T-cell (primary cell): ENCODE results near the gene CNTF. TPM values are rescaled to one million over a fixed set of nuclear protein-coding genes. Genes with fewer than 3 reads are reported as not detected.

Experiments used
- ATAC-seq, 4 experiments: fragments of 200-7000 bp in 3 of 4; fragments of 150-1000 bp in 1 of 4; cut with Tn5 transposase; replicated peaks in 1 of 4; 1 replicate in 3 of 4; 2 replicates in 1 of 4; pipeline ENCODE4 v1.10.0; 2021; ENCODE audit warnings: moderate library complexity in 3 of 4, mild to moderate bottlenecking in 2 of 4, moderate number of reproducible peaks in 1 of 4
- CTCF ChIA-PET, 2 donors: fragments of 300-600 bp; sonication (Branson Sonifier 250); formaldehyde crosslinking; loops; one replicate each; lab custom pipeline; 2022; ENCODE audit warnings: antibody characterized with exemption in 2 of 2; lab: Charles Lee
- POLR2A ChIA-PET, 2 donors: fragments of 300-600 bp; sonication (Branson Sonifier 250); formaldehyde crosslinking; loops; one replicate each; lab custom pipeline; 2022; ENCODE audit warnings: antibody characterized with exemption in 2 of 2; lab: Charles Lee
- DNase-seq, 35 experiments: peaks; one replicate each; pipeline versions ENCODE4 v3.0.0 to v3.0.0-alpha.2; 2013 to 2023
- H3K27ac ChIP-seq: one replicate; pipeline ENCODE4 v1.5.1; 2013; ENCODE audit warnings: low read length
- H3K27me3 ChIP-seq, 2 experiments: replicated peaks in 1 of 2; 1 replicate in 1 of 2; 2 replicates in 1 of 2; pipeline versions ENCODE4 v1.6.1 to v1.7.0; 2013; ENCODE audit warnings: low read length in 1 of 2, mixed read lengths in 1 of 2; ENCODE audit not compliant: control insufficient read depth in 2 of 2, insufficient read depth in 2 of 2; ENCODE audit errors: extremely low read depth in 1 of 2
- H3K36me3 ChIP-seq, 2 donors: 1 replicate in 1 of 2; 2 replicates in 1 of 2; pipeline versions ENCODE4 v1.6.1 to v1.7.0; 2013; ENCODE audit warnings: low read length in 1 of 2; ENCODE audit not compliant: control insufficient read depth in 2 of 2, insufficient read depth in 1 of 2; ENCODE audit errors: extremely low read depth in 1 of 2
- H3K4me1 ChIP-seq, 2 experiments: 1 replicate in 1 of 2; 2 replicates in 1 of 2; pipeline versions ENCODE4 v1.6.1 to v1.7.0; 2013; ENCODE audit warnings: low read length in 2 of 2, mixed read lengths in 1 of 2; ENCODE audit not compliant: insufficient read depth in 2 of 2, control insufficient read depth in 1 of 2; ENCODE audit errors: extremely low read depth in 1 of 2
- H3K4me3 ChIP-seq, 2 donors: 1 replicate in 1 of 2; 2 replicates in 1 of 2; pipeline versions ENCODE4 v1.5.1 to v1.7.0; 2013; ENCODE audit warnings: mild to moderate bottlenecking in 2 of 2, low read length in 1 of 2, moderate library complexity in 1 of 2; ENCODE audit not compliant: control insufficient read depth in 1 of 2; ENCODE audit errors: extremely low read depth in 1 of 2
- H3K9me3 ChIP-seq: 2 replicates; pipeline ENCODE4 v1.7.0; 2013
- H3K27ac Mint-ChIP-seq, 2 donors: one replicate each; pipeline ENCODE4 v1.8.0; 2020 to 2021; ENCODE audit warnings: mild to moderate bottlenecking in 2 of 2, mixed read lengths in 2 of 2
- H3K27me3 Mint-ChIP-seq, 2 donors: one replicate each; pipeline ENCODE4 v1.8.0; 2021 to 2022; ENCODE audit warnings: mixed read lengths in 2 of 2
- H3K36me3 Mint-ChIP-seq: one replicate; pipeline ENCODE4 v1.8.0; 2021; ENCODE audit warnings: mixed read lengths
- H3K4me1 Mint-ChIP-seq, 3 donors: one replicate each; pipeline ENCODE4 v1.8.0; 2020 to 2022; ENCODE audit warnings: mixed read lengths in 3 of 3, mild to moderate bottlenecking in 1 of 3
- H3K4me3 Mint-ChIP-seq, 3 donors: one replicate each; pipeline ENCODE4 v1.8.0; 2020 to 2022; ENCODE audit warnings: mild to moderate bottlenecking in 3 of 3, mixed read lengths in 3 of 3, moderate library complexity in 3 of 3
- H3K9me3 Mint-ChIP-seq, 3 donors: one replicate each; pipeline ENCODE4 v1.8.0; 2020 to 2022; ENCODE audit warnings: mixed read lengths in 3 of 3
- WGBS: methylation state at CpG from one replicate; pipeline ENCODE4 v1.1.5; 2013; ENCODE audit warnings: missing lambda C conversion rate; ENCODE audit not compliant: insufficient coverage; 5-methylcytosine and 5-hydroxymethylcytosine counted together
- total RNA-seq, 35 experiments: library from RNA in 6 of 35; stranded (reverse) in 6 of 35; fragments of 120-200 nt in 1 of 35; gene quantifications; one replicate each; pipeline versions ENCODE4 v1.2.1 to v1.2.4 and lab custom pipeline; 2013 to 2026

The CNTF gene
- total RNA-seq, 5 donors from 2014 or later (not counting 1 experiment from before 2014, with no cell fraction given): 2.4 to 4.3 (median 2.9) TPM

DNA sequence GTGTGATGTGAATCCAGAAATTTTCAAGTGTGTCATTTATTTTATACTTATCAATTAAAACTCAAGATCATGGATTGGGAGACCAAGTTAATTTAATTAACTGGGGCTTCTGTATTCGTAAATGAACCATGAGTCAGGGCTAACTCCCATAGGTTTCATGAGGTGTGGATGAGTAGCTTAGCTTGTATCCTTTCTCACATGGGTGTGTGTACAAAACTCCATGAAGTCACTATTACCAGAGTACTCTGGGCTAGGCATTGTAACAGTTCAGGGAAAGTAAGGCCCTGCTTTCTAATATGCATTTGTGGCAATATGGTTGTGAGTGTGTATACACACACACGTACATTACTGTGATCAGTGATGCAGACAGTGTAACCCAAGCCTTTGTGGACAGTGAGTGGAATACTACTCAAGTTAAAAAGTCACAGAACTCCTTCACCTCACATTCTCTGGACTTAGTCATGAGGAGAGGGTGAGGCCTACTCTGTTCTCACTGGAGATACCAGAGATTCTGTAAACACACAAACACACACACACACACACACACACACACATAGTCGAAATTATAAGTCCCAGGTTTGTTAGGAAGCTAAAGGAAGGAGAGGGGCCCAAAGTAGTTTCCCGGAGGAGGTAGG is 3.5 kb downstream of the CNTF start:
- peak overlapping the region; percentile 8 to 60 for H3K27ac Mint-ChIP-seq
- WGBS: no CpG with 5 or more reads among the region's 4 CpGs

DNA sequence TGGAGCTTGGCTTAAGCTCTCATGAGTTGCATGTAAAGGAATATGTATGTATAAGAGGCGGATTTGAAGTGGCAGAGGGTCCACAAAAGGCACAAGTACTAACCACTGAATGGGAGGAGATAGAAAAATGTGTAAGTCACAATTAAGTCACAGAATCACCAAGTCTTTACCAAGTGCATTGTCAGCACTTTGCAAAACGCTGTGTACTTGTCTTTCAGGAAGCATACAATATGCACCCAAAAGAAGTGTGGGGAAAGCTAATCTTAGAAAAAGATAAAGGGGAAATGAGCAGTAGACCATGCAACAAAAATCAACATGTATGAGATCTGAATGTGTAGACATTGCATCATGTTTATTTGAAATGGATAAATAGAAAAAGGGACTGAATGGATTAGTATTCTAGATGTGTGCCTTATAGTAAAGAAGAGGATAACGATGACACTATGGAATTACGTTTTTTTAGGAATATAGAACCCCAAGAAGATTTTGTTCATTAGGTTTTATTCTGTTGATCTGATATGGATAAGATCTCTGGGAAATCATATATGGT is 4.5 kb downstream of the CNTF start:
- Mint-ChIP-seq H3K27me3 (no peaks in the 10 kb centered on the region), H3K36me3 (peaks cover 27% of the 10 kb centered on the region), H3K27ac (peak overlapping the region in 1 of 2 donors; percentile 18), H3K9me3 (no peaks in the 10 kb centered on the region), H3K4me3 (no peak overlapping the region), H3K4me1 (peaks cover 3 to 10% (median 6%) of the 10 kb centered on the region in 3 donors)
- Histone ChIP-seq H3K9me3 (no peaks in the 10 kb centered on the region), H3K4me3 (no peak overlapping the region), H3K36me3 (peaks cover 0 to 35% of the 10 kb centered on the region in 2 donors), H3K27me3 (no peaks in the 10 kb centered on the region), H3K27ac (no peak overlapping the region), H3K4me1 (no peaks in the 10 kb centered on the region)
- ChIA-PET CTCF (interaction anchor here (0.6 to 5.5 kb wide), 4 partner anchors 13 to 1116 kb away, joined by 3 to 42 read pairs (median 4); no protein-coding TSS in a partner anchor), POLR2A (no interaction called here)
- ATAC-seq: no peak
- no peak for DNase-seq
- WGBS: 33% methylated on average over 1 of the region's 4 CpGs

More for the DNA sequence above, 3.5 kb downstream of the CNTF start:
- H3K27me3 Mint-ChIP-seq: no peaks in the 10 kb centered on the region
- CTCF ChIA-PET: interaction anchor here in 1 of 2 donors (5.5 kb wide), 1 partner anchor 58 kb away, joined by 42 read pairs; no protein-coding TSS in a partner anchor
- no peak for ATAC-seq
- peaks cover 10 to 18% (median 13%) of the 10 kb centered on the region in 3 donors for H3K4me1 Mint-ChIP-seq
- Histone ChIP-seq H3K27me3 (no peaks in the 10 kb centered on the region), H3K36me3 (peaks cover 0 to 36% of the 10 kb centered on the region in 2 donors), H3K9me3 (no peaks in the 10 kb centered on the region), H3K27ac (no peak overlapping the region), H3K4me1 (peaks cover 0 to under 1% of the 10 kb centered on the region in 2 experiments), H3K4me3 (no peak overlapping the region)
- no peaks in the 10 kb centered on the region for H3K9me3 Mint-ChIP-seq
- POLR2A ChIA-PET: interaction anchor here in 1 of 2 donors (0.7 kb wide), 1 partner anchor 9 kb away, joined by 3 read pairs; no protein-coding TSS in a partner anchor
- H3K36me3 Mint-ChIP-seq: peaks cover 30% of the 10 kb centered on the region
- no peak overlapping the region for H3K4me3 Mint-ChIP-seq
- DNase-seq: no peak

DNA sequence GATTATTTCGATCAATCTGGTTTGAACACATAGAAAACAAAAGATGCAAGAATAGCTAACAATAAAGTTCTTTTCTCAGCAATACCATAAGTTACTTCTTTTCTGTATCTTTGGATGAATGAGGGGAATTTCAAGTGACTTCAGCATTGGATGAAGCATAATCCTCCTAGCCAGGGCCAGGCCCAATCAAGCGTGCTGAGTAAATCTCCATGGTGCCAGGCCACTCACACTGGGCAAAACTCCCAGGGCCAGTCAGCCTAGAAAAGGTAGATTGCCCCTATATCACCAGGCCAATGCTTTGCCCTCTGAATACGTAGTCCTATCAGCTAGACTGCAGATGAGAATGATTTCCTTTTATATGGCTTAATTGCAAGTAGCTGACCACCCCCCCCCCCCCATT is 6.0 kb downstream of the CNTF start:
- Mint-ChIP-seq H3K4me3 (no peak overlapping the region), H3K27me3 (no peaks in the 10 kb centered on the region), H3K27ac (peak overlapping the region in 1 of 2 donors; percentile 19), H3K4me1 (peaks cover 0 to 10% (median 6%) of the 10 kb centered on the region in 3 donors), H3K36me3 (peaks cover 15% of the 10 kb centered on the region), H3K9me3 (no peaks in the 10 kb centered on the region)
- Histone ChIP-seq H3K27ac (no peak overlapping the region), H3K36me3 (peaks cover 0 to 21% of the 10 kb centered on the region in 2 donors), H3K9me3 (no peaks in the 10 kb centered on the region), H3K4me3 (no peak overlapping the region), H3K27me3 (no peaks in the 10 kb centered on the region), H3K4me1 (no peaks in the 10 kb centered on the region)
- ChIA-PET POLR2A (no interaction called here), CTCF (interaction anchor here (0.6 to 5.5 kb wide), 9 partner anchors 9 to 639 kb away, joined by 3 to 42 read pairs (median 4); no protein-coding TSS in a partner anchor)
- DNase-seq: no peak
- WGBS: 100% methylated on average over 1 of the region's 3 CpGs
- ATAC-seq: no peak

DNA sequence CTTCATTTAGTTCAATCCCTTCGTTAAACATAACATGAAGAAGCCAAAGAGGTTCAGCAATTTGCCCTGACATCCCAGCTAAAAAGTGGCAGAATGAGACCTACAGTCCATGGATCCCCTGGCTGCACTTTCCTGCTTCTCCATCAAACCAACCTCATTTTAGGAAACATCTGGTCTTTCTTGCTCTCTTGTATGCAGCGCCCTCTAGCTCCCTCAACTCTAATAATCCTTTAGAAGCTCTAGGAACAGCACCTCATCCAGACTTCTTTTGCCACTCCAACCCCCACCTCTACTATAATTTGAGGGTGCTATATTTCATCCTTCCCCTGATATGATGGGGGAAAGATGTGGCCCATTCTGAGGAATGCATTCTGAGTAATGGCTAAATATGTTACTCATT is 7.4 kb downstream of the CNTF start:
- Mint-ChIP-seq H3K9me3 (no peaks in the 10 kb centered on the region), H3K36me3 (peaks cover 5% of the 10 kb centered on the region), H3K4me1 (peaks cover 0 to 10% (median 6%) of the 10 kb centered on the region in 3 donors), H3K27me3 (no peaks in the 10 kb centered on the region), H3K27ac (peak overlapping the region in 1 of 2 donors; percentile 71), H3K4me3 (no peak overlapping the region)
- Histone ChIP-seq H3K4me3 (no peak overlapping the region), H3K9me3 (no peaks in the 10 kb centered on the region), H3K27me3 (no peaks in the 10 kb centered on the region), H3K27ac (no peak overlapping the region), H3K4me1 (no peaks in the 10 kb centered on the region), H3K36me3 (peaks cover 0 to 7% of the 10 kb centered on the region in 2 donors)
- ChIA-PET CTCF (interaction anchor here (0.5 to 5.5 kb wide), 13 partner anchors 10 to 943 kb away, joined by 3 to 42 read pairs (median 4); partner anchors contain the start of gene LPXN (in 1 of the 2)), POLR2A (interaction anchor here in 1 of 2 donors (0.5 kb wide), 1 partner anchor 870 kb away, joined by 3 read pairs; no protein-coding TSS in a partner anchor)
- WGBS: 43% methylated on average over 1 of the region's 2 CpGs
- DNase-seq: peak in 10 of 35 experiments; percentile 1 to 54 (median 11)
- ATAC-seq: peak in 2 of 4 experiments; percentile 44 to 50

DNA sequence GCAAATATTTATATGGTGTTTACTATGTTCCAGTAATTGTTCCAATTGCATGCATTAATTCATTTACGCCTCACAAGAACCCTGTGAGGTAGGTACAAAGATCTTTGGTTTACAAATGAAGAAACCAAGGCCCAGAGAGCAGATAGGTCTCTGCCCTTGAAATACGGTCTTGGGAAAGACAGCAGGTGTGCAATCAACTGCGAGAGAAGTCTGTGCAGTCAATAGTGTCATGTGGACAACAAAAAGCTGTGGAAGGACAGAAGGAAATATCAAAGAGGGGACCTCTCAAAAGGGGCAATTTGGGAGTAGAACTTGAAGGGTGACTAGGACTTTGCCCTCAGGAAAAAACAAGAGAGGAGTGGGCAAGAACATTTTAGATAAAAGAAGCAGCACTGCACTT is 8.9 kb downstream of the CNTF start:
- Mint-ChIP-seq H3K4me3 (no peak overlapping the region), H3K9me3 (no peaks in the 10 kb centered on the region), H3K4me1 (peaks cover 0 to 8% (median 6%) of the 10 kb centered on the region in 3 donors), H3K27me3 (no peaks in the 10 kb centered on the region), H3K27ac (no peak overlapping the region), H3K36me3 (no peaks in the 10 kb centered on the region)
- ChIA-PET POLR2A (interaction anchor here (0.6 kb wide), 2 partner anchors 103 to 337 kb away, joined by 3 read pairs; no protein-coding TSS in a partner anchor), CTCF (interaction anchor here (1.0 to 5.5 kb wide), 2 partner anchors 8 to 64 kb away, joined by 3 to 42 read pairs; no protein-coding TSS in a partner anchor)
- 98% methylated on average over 3 of the region's 3 CpGs for WGBS
- H3K27me3 ChIP-seq: no peaks in the 10 kb centered on the region
- H3K36me3 ChIP-seq: no peaks in the 10 kb centered on the region
- ATAC-seq: no peak
- H3K27ac ChIP-seq: no peak overlapping the region
- DNase-seq: no peak
- no peaks in the 10 kb centered on the region for H3K4me1 ChIP-seq
- no peak overlapping the region for H3K4me3 ChIP-seq
- H3K9me3 ChIP-seq: no peaks in the 10 kb centered on the region

DNA sequence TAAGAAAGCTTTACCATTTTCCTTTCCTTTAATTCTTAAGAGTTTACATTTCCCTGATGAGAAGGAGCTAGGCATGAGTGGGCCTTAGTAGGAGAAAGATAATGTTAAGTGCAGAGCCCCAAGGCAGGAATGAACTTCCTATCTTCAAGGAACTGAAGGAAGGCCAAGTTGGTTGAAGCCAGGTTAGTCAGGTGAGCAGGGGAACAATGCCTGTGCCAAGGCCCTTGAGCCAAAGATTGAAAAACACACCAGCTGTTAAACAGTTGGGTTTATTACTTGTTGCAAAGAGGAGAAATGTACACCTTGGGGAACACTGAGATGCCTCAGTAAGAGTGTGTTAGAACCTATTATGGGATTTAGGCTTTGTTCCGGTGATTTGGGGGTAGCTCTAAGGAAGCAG is 10.0 kb downstream of the CNTF start:
- ATAC-seq: no peak
- H3K9me3 ChIP-seq: no peaks in the 10 kb centered on the region
- POLR2A ChIA-PET: interaction anchor here in 1 of 2 donors (0.6 kb wide), 1 partner anchor 14 kb away, joined by 4 read pairs; no protein-coding TSS in a partner anchor

More for the DNA sequence above, 10.0 kb downstream of the CNTF start:
- no peak for DNase-seq
- Mint-ChIP-seq H3K27ac (peak overlapping the region in 1 of 2 donors; percentile 17), H3K4me1 (peaks cover 0 to 6% (median 4%) of the 10 kb centered on the region in 3 donors), H3K36me3 (no peaks in the 10 kb centered on the region), H3K4me3 (no peak overlapping the region), H3K9me3 (no peaks in the 10 kb centered on the region), H3K27me3 (no peaks in the 10 kb centered on the region)
- Histone ChIP-seq H3K27me3 (no peaks in the 10 kb centered on the region), H3K4me1 (no peaks in the 10 kb centered on the region), H3K4me3 (no peak overlapping the region), H3K27ac (no peak overlapping the region), H3K36me3 (no peaks in the 10 kb centered on the region)
- CTCF ChIA-PET: interaction anchor here in 1 of 2 donors (0.6 to 0.7 kb wide), 2 partner anchors 25 to 31 kb away, joined by 3 read pairs; no protein-coding TSS in a partner anchor
- 100% methylated on average over 1 of the region's 1 CpG for WGBS
